Measurements from ENCODE around the gene ITIH4.

DNA sequence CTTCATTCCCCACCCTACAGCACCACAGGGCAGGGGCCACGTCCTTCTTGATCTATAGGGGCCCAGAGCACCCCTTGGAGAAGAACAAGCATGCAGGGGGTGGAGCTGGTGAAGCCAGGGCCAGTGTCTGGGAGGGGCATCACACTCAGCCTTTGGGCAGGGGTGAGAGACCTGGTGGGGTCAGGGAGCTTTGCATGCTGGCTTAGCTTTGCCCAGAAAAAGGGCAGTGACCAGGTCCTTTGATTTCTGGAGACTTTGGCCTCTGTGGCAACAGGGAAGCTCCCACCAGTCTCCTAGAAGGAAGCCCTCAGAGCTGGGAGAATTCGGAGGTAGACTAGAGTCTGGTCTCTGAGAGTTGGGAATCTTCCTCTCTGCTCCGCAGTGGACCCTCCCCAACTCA is 990 bp downstream of the ITIH4 start:
- TF ChIP-seq, protein P1, sequence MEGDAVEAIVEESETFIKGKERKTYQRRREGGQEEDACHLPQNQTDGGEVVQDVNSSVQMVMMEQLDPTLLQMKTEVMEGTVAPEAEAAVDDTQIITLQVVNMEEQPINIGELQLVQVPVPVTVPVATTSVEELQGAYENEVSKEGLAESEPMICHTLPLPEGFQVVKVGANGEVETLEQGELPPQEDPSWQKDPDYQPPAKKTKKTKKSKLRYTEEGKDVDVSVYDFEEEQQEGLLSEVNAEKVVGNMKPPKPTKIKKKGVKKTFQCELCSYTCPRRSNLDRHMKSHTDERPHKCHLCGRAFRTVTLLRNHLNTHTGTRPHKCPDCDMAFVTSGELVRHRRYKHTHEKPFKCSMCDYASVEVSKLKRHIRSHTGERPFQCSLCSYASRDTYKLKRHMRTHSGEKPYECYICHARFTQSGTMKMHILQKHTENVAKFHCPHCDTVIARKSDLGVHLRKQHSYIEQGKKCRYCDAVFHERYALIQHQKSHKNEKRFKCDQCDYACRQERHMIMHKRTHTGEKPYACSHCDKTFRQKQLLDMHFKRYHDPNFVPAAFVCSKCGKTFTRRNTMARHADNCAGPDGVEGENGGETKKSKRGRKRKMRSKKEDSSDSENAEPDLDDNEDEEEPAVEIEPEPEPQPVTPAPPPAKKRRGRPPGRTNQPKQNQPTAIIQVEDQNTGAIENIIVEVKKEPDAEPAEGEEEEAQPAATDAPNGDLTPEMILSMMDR (IDR thresholded peaks at IDR 0.05; ENCODE audit: borderline replicate concordance, extremely low read depth, low read length, poor library complexity, severe bottlenecking): no peak
- TF ChIP-seq EZH2 (IDR thresholded peaks at IDR 0.05; ENCODE audit: borderline replicate concordance, low read depth, low read length, severe bottlenecking): no peak

Measured in DND-41 (cell line).